DND-41 (cell line): ENCODE measurements around the gene ATF7IP2.
A peak's percentile ranks its signal among the peaks of the same experiment; 100 is the strongest.

Experiments
- ATAC-seq: fragments of 200-7000 bp; cut with Tn5 transposase; 3 replicates; pipeline ENCODE4 v1.9.1; 2021; ENCODE audit warnings: low read depth; ENCODE audit not compliant: insufficient read depth
- DNase-seq: peaks from one replicate; pipeline ENCODE4 v3.0.0-alpha.2; 2020
- H2AFZ ChIP-seq: 2 replicates; pipeline ENCODE4 v1.6.0; 2012; ENCODE audit warnings: low read depth, low read length
- H3K27ac ChIP-seq: 2 replicates; pipeline ENCODE4 v1.5.1; 2012; ENCODE audit warnings: low read length, inconsistent platforms
- H3K27me3 ChIP-seq: fragments of 200-600 bp; sonication (generic); 2 replicates; pipeline ENCODE4 v1.6.0; 2012; ENCODE audit warnings: low read length, mild to moderate bottlenecking, inconsistent platforms; ENCODE audit not compliant: insufficient read depth, poor library complexity
- H3K36me3 ChIP-seq: 2 replicates; pipeline ENCODE4 v1.5.1; 2012; ENCODE audit warnings: low read length, inconsistent platforms; ENCODE audit not compliant: insufficient read depth
- H3K4me1 ChIP-seq: 2 replicates; pipeline ENCODE4 v1.5.1; 2012; ENCODE audit warnings: mild to moderate bottlenecking, low read length; ENCODE audit not compliant: insufficient read depth
- H3K4me2 ChIP-seq: 2 replicates; pipeline ENCODE4 v1.6.0; 2012; ENCODE audit warnings: mild to moderate bottlenecking, moderate library complexity, low read length, inconsistent platforms; ENCODE audit not compliant: insufficient read depth
- H3K4me3 ChIP-seq, 2 experiments: fragments of 200-600 bp in 1 of 2; shearing (Covaris generic) in 1 of 2; 2 replicates each; pipeline ENCODE4 v1.5.1; 2012 to 2016; ENCODE audit warnings: inconsistent platforms in 2 of 2, low read length in 2 of 2, mild to moderate bottlenecking in 2 of 2, low read depth in 1 of 2, moderate library complexity in 1 of 2
- H3K79me2 ChIP-seq: 2 replicates; pipeline ENCODE4 v1.6.0; 2012; ENCODE audit warnings: low read length, inconsistent platforms; ENCODE audit not compliant: insufficient read depth
- H3K9ac ChIP-seq: 2 replicates; pipeline ENCODE4 v1.6.0; 2012; ENCODE audit warnings: low read depth, mild to moderate bottlenecking, inconsistent platforms, low read length, moderate library complexity
- H3K9me3 ChIP-seq: 2 replicates; pipeline ENCODE4 v1.5.1; 2012; ENCODE audit warnings: low read length, moderate library complexity, mild to moderate bottlenecking, inconsistent platforms; ENCODE audit not compliant: insufficient read depth, severe bottlenecking
- H4K20me1 ChIP-seq: 2 replicates; pipeline ENCODE4 v1.6.0; 2012; ENCODE audit warnings: low read length; ENCODE audit not compliant: insufficient read depth
- EZH2 ChIP-seq: IDR thresholded peaks from 3 replicates; pipeline ENCODE4 v1.6.1; 2012; ENCODE audit warnings: borderline replicate concordance, low read depth, mild to moderate bottlenecking, moderate library complexity, low read length, inconsistent platforms; ENCODE audit not compliant: severe bottlenecking
- TF ChIP-seq, protein P1 (sequence below): IDR thresholded peaks from 2 replicates; pipeline ENCODE4 v1.5.1; 2012; ENCODE audit warnings: borderline replicate concordance, low read length, moderate library complexity, mild to moderate bottlenecking; ENCODE audit not compliant: poor library complexity, severe bottlenecking; ENCODE audit errors: extremely low read depth

ATF7IP2 gene

GRCh38 chr16:10497132-10498101 is 111.6 kb downstream of the ATF7IP2 start:
- Histone ChIP-seq H3K27me3 (no peaks in the 10 kb centered on the region), H3K4me3 (no peak overlapping the region), H4K20me1 (no peaks in the 10 kb centered on the region), H3K9me3 (peaks cover 13% of the 10 kb centered on the region), H3K79me2 (no peaks in the 10 kb centered on the region), H3K4me1 (no peaks in the 10 kb centered on the region), H2AFZ (no peak overlapping the region), H3K27ac (no peak overlapping the region), H3K9ac (no peak overlapping the region), H3K36me3 (no peaks in the 10 kb centered on the region), H3K4me2 (no peak overlapping the region)
- no peak for DNase-seq
- ATAC-seq: no peak
- no peak for TF ChIP-seq EZH2
- TF ChIP-seq, protein P1, sequence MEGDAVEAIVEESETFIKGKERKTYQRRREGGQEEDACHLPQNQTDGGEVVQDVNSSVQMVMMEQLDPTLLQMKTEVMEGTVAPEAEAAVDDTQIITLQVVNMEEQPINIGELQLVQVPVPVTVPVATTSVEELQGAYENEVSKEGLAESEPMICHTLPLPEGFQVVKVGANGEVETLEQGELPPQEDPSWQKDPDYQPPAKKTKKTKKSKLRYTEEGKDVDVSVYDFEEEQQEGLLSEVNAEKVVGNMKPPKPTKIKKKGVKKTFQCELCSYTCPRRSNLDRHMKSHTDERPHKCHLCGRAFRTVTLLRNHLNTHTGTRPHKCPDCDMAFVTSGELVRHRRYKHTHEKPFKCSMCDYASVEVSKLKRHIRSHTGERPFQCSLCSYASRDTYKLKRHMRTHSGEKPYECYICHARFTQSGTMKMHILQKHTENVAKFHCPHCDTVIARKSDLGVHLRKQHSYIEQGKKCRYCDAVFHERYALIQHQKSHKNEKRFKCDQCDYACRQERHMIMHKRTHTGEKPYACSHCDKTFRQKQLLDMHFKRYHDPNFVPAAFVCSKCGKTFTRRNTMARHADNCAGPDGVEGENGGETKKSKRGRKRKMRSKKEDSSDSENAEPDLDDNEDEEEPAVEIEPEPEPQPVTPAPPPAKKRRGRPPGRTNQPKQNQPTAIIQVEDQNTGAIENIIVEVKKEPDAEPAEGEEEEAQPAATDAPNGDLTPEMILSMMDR: no peak

DNA sequence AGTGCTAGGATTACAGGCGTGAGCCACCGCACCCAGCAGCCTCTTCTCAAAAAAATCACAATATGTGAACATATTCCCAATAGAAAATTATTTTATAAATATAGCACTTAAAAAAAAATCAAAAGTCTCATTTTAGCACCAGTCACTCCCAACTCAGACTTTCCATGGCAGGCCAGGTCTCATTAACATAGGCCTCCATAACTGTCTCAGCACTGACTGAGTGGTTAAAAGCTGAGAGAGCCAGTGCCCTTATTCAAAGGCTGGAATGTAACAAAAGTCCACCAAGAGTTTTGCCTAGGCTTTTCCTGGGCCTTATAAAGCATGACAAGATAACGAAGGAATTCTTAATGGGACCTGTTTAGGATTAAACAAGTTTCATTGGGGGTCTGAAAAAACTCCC is 114.7 kb downstream of the ATF7IP2 start:
- Histone ChIP-seq H3K4me3 (no peak overlapping the region), H3K27ac (no peak overlapping the region), H3K4me1 (no peaks in the 10 kb centered on the region), H4K20me1 (no peaks in the 10 kb centered on the region), H2AFZ (no peak overlapping the region), H3K79me2 (no peaks in the 10 kb centered on the region), H3K36me3 (no peaks in the 10 kb centered on the region), H3K27me3 (no peaks in the 10 kb centered on the region), H3K4me2 (no peak overlapping the region), H3K9ac (no peak overlapping the region), H3K9me3 (no peaks in the 10 kb centered on the region)
- DNase-seq (no peak), ATAC-seq (no peak)
- no peak for TF ChIP-seq EZH2
- TF ChIP-seq, protein P1: no peak

DNA sequence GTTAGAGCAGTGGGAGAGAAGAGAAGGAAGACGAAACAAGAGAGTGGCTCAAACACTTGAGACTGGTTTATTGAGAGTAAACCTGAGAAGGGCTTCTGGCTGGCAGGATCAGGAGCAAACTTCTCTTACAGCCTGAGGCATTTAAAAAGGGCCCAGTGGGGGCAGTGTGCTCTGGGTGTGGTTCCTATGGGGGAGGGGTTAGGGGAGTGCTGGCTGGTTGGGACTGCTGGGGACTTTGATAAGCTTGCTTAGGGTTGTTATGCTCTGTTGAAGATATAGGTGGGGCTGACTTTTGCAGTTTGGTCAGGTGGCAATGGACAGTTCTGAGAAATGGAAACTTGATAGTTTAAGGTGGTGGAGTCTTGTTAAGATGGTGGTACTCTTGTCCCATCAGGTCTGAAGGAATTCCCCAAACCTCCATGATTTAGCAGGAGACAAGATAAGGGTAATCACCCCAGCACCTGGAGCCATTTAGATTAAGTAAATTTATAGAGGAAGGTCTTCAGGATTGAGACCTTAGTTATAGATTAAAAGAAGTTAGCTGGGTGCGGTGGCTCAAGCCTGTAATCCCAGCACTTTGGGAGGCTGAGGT is 115.3 kb downstream of the ATF7IP2 start:
- H3K79me2 ChIP-seq: no peaks in the 10 kb centered on the region
- no peak overlapping the region for H2AFZ ChIP-seq
- DNase-seq: peak; percentile 23
- no peaks in the 10 kb centered on the region for H3K36me3 ChIP-seq
- H3K4me2 ChIP-seq: no peak overlapping the region
- H3K9ac ChIP-seq: no peak overlapping the region
- peak; percentile 33; the same call in 1 of the 3 replicates for ATAC-seq
- no peak for TF ChIP-seq EZH2
- TF ChIP-seq, protein P1: peak; percentile 20
- no peaks in the 10 kb centered on the region for H3K4me1 ChIP-seq
- no peak overlapping the region for H3K4me3 ChIP-seq
- H3K9me3 ChIP-seq: no peaks in the 10 kb centered on the region
- H3K27me3 ChIP-seq: no peaks in the 10 kb centered on the region
- no peaks in the 10 kb centered on the region for H4K20me1 ChIP-seq
- H3K27ac ChIP-seq: no peak overlapping the region
